Fibroblast of pulmonary artery (primary cell): Measurements from ENCODE around the gene IL19.
"Not testable (repeated sequence)": the region's sequence is repeated elsewhere in the genome, so short reads cannot be mapped to it uniquely, and the experiment has no call there.

Source experiments
- DNase-seq: peaks from one replicate; pipeline ENCODE4 v3.0.0-alpha.2; 2010; ENCODE audit warnings: low read depth
- H3K4me3 ChIP-seq: replicated peaks from 2 replicates; pipeline ENCODE4 v1.5.1; 2011; ENCODE audit warnings: low read depth, mild to moderate bottlenecking, control low read depth, low read length, moderate library complexity
- TF ChIP-seq, protein P1 (sequence below): IDR thresholded peaks from 2 replicates; pipeline ENCODE4 v1.5.1; 2011; ENCODE audit warnings: mild to moderate bottlenecking, control low read depth, low read length, inconsistent platforms; ENCODE audit errors: missing control alignments

The IL19 gene

DNA sequence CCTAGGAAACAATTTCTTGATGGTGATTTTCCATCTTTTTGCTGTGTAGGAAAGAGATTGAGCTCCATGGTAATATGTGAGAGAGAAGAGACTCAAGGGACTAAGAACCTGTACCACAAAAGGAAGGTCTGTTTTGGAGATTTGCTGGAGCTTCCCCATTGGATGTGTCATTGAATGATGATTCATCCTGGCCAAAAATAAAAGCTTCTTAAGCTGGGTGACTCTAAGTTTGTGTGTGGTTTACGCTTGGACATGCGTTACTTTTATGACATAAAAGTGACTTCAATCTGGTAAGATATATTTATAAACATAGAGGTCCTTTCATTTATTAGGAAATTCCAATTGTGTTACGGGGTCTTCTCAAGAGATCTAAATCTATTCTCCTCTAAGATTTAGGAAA, 17.4 kb upstream of the IL19 start:
- DNase-seq = no peak
- TF ChIP-seq, protein P1, sequence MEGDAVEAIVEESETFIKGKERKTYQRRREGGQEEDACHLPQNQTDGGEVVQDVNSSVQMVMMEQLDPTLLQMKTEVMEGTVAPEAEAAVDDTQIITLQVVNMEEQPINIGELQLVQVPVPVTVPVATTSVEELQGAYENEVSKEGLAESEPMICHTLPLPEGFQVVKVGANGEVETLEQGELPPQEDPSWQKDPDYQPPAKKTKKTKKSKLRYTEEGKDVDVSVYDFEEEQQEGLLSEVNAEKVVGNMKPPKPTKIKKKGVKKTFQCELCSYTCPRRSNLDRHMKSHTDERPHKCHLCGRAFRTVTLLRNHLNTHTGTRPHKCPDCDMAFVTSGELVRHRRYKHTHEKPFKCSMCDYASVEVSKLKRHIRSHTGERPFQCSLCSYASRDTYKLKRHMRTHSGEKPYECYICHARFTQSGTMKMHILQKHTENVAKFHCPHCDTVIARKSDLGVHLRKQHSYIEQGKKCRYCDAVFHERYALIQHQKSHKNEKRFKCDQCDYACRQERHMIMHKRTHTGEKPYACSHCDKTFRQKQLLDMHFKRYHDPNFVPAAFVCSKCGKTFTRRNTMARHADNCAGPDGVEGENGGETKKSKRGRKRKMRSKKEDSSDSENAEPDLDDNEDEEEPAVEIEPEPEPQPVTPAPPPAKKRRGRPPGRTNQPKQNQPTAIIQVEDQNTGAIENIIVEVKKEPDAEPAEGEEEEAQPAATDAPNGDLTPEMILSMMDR = no peak
- no peak overlapping the region for H3K4me3 ChIP-seq

DNA sequence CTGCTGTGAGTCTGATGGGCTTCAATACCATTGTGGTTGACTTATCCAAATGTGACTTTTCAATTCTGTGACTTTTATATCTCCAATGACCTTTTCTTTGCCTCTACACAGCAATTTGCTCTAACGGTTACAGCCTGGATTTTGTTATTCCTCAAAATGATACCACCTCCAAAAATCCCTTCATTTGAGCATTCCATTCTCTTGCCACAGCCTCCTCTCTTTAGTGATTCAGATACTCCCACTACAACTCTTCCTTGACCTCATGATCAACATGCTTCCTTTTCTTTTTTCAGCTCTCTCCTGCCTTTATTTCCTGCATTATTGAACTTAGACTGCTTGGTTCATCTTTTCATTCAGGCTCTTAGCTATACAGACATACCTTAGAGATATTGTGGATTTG, 16.6 kb upstream of the IL19 start:
- H3K4me3 ChIP-seq = no peak overlapping the region
- peak; percentile 70 for DNase-seq
- TF ChIP-seq, protein P1 = no peak

- TF ChIP-seq, protein P1 = no peak
- DNase-seq = no peak
- no peak overlapping the region for H3K4me3 ChIP-seq
Measured at GRCh38 chr1:206757524-206758266, 12.9 kb upstream of the IL19 start.

GRCh38 chr1:206760590-206760989, 10.0 kb upstream of the IL19 start:
- H3K4me3 ChIP-seq = no peak overlapping the region
- DNase-seq = no peak
- TF ChIP-seq, protein P1 = no peak

DNA sequence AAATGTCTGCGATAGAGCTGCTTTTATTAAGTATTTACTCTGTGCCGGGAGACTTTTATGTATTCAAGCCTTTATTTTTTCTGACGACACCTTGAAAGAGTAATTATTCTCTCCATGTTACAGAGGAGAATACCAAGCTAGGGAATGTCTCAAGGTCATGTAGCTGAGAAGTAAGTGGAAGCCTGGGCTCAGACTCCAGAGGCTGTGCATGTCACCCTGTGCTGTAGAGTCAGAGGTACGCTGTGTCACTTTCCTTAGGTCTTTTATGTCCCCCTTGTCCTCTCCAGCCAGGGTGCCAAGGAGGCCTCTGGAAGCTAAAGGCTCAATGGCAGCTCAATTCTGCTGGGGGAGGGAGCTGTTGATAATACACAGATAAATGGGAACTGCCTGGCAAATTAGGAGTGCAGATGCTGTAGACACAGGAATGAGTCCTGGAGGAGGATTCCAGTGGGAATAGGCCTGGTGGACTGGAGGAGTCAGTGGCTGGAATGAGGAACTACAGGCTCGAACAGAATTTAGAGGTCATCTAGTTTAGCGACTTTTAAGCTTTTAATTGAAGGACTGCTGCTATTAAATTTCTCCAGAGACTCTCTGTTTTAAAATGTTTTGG, 9.3 kb upstream of the IL19 start:
- no peak overlapping the region for H3K4me3 ChIP-seq
- TF ChIP-seq, protein P1 = peak; percentile 47

DNA sequence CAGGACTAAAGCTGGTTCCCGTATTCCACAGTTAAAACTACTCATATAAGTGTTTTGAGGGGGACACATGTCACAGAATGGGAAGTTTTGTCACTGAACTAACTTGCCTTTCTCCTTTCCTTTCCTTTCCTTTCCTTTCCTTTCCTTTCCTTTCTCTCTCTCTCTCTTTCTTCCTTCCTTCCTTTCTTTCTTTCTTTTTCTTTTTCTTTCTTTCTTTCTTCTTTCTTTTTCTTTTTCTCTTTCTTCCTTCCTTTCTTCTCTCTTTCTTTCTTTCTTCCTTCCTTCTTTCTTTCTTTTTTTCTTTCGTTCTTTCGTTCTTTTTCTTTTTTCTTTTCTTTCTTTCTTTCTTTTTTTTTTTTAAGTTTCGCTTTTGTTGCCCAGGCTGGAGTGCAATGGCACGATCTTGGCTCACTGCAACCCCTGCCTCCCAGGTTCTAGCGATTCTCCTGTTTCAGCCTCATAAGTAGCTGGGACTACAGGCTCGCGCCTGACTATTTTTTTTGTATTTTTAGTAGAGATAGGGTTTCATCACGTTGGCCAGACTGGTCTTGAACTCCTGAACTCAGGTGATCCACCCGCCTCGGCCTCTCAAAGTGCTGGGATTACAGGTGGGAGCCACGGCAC, 7.7 kb upstream of the IL19 start:
- H3K4me3 ChIP-seq, DNase-seq: not testable (repeated sequence)

More for the DNA sequence above, 9.3 kb upstream of the IL19 start:
- DNase-seq = peak; percentile 37

DNA sequence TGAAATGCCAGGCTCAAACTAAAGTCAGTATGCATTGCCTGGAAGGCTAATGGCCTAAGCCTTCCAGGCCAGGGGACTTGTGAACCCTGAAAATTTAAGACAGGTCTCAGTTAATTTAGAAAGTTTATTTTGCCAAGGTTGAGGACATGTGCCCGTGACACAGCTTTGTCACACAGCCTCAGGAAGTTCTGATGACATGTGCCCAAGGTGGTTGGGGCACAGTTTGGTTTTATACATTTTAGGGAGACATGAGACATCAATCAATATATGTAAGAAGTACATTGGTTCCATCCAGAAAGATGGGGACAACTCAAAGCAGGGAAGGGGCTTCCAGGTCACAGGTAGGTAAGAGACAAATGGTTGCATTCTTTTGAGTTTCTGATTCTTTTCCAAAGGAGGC, 4.8 kb upstream of the IL19 start:
- not testable (repeated sequence) for DNase-seq, H3K4me3 ChIP-seq
